GM23248 (cell line): ENCODE measurements around the gene SLC25A22. TPM values are rescaled to one million over a fixed set of nuclear protein-coding genes. Genes with fewer than 3 reads are reported as not detected.

ENCODE experiments used
- DNase-seq: peaks from one replicate; pipeline ENCODE4 v3.0.0-alpha.2; 2015
- H2AFZ ChIP-seq: fragments of 200-600 bp; sonication (generic); 2 replicates; pipeline ENCODE4 v1.6.1; 2016; ENCODE audit warnings: antibody characterized with exemption
- H3F3A ChIP-seq: fragments of 200-600 bp; sonication (generic); 2 replicates; pipeline ENCODE4 v1.6.1; 2016; ENCODE audit warnings: mild to moderate bottlenecking, antibody characterized with exemption, mixed run types; ENCODE audit not compliant: insufficient read depth
- H3K27ac ChIP-seq: fragments of 200-600 bp; sonication (generic); 2 replicates; pipeline ENCODE4 v1.5.1; 2016; ENCODE audit warnings: mild to moderate bottlenecking
- H3K27me3 ChIP-seq: fragments of 200-600 bp; sonication (generic); replicated peaks from 2 replicates; pipeline ENCODE4 v1.6.1; 2016; ENCODE audit warnings: mild to moderate bottlenecking; ENCODE audit not compliant: insufficient read depth
- H3K36me3 ChIP-seq: fragments of 200-600 bp; sonication (generic); 2 replicates; pipeline ENCODE4 v1.6.1; 2016; ENCODE audit warnings: low read depth, mild to moderate bottlenecking
- H3K4me1 ChIP-seq: fragments of 200-600 bp; sonication (generic); 2 replicates; pipeline ENCODE4 v1.6.1; 2016; ENCODE audit warnings: mild to moderate bottlenecking; ENCODE audit not compliant: insufficient read depth
- H3K4me2 ChIP-seq: fragments of 200-600 bp; sonication (generic); one replicate; pipeline ENCODE4 v1.6.1; 2016; ENCODE audit warnings: mild to moderate bottlenecking; ENCODE audit not compliant: unreplicated experiment
- H3K4me3 ChIP-seq: fragments of 200-600 bp; sonication (generic); 2 replicates; pipeline ENCODE4 v1.5.1; 2016; ENCODE audit warnings: mild to moderate bottlenecking
- H3K79me2 ChIP-seq: fragments of 200-600 bp; sonication (generic); 2 replicates; pipeline ENCODE4 v1.6.1; 2016; ENCODE audit warnings: mild to moderate bottlenecking; ENCODE audit not compliant: insufficient read depth
- H3K9ac ChIP-seq: fragments of 200-600 bp; sonication (generic); 2 replicates; pipeline ENCODE4 v1.6.1; 2016; ENCODE audit warnings: mild to moderate bottlenecking
- H3K9me2 ChIP-seq: fragments of 200-600 bp; sonication (generic); 2 replicates; pipeline ENCODE4 v1.6.1; 2016; ENCODE audit warnings: mixed run types, mild to moderate bottlenecking, moderate library complexity; ENCODE audit not compliant: insufficient read depth
- H3K9me3 ChIP-seq: fragments of 200-600 bp; sonication (generic); one replicate; pipeline ENCODE4 v1.6.1; 2017; ENCODE audit warnings: low read depth
- H4K20me1 ChIP-seq: fragments of 200-600 bp; sonication (generic); 2 replicates; pipeline ENCODE4 v1.6.0; 2016; ENCODE audit not compliant: insufficient read depth
- EZH2 ChIP-seq: fragments of 200-600 bp; sonication (generic); IDR thresholded peaks from 2 replicates; pipeline ENCODE4 v1.6.1; 2018; ENCODE audit warnings: antibody characterized with exemption, mild to moderate bottlenecking; ENCODE audit not compliant: insufficient read depth, poor library complexity, severe bottlenecking
- EZH2phosphoT487 ChIP-seq: fragments of 200-600 bp; sonication (generic); IDR thresholded peaks from 2 replicates; pipeline ENCODE4 v1.6.1; 2018; ENCODE audit warnings: antibody characterized with exemption, moderate library complexity, mild to moderate bottlenecking, low read depth; ENCODE audit not compliant: insufficient read depth
- WGBS, 2 experiments: methylation state at CpG; one replicate each; pipeline ENCODE4 v1.1.6; 2015 to 2017; ENCODE audit warnings: low lambda C conversion rate in 2 of 2, low coverage in 1 of 2; ENCODE audit errors: missing lambda C conversion rate in 2 of 2; 5-methylcytosine and 5-hydroxymethylcytosine counted together
- in situ Hi-C: fragments of 300-500 bp; cut with MboI; formaldehyde crosslinking; loops from 2 replicates; pipeline ENCODE4 v1.15.0; 2020
- polyA plus RNA-seq: library from polyadenylated mRNA; unstranded; fragments of >200 nt; fragmentation: Nextera tagmentation; extraction: Ambion mirVana; gene quantifications from 2 replicates; pipeline ENCODE4 v1.2.1, GENCODE V29; 2016
- total RNA-seq: library from RNA; depleted of rRNA; stranded (reverse); fragments of >200 nt; shearing (Covaris generic); gene quantifications from 2 replicates; pipeline ENCODE4 v1.2.3, GENCODE V29; 2014

SLC25A22 gene
- total and polyA plus RNA-seq, 2 experiments from 2014 or later, result 10.5 to 19.4 TPM

DNA sequence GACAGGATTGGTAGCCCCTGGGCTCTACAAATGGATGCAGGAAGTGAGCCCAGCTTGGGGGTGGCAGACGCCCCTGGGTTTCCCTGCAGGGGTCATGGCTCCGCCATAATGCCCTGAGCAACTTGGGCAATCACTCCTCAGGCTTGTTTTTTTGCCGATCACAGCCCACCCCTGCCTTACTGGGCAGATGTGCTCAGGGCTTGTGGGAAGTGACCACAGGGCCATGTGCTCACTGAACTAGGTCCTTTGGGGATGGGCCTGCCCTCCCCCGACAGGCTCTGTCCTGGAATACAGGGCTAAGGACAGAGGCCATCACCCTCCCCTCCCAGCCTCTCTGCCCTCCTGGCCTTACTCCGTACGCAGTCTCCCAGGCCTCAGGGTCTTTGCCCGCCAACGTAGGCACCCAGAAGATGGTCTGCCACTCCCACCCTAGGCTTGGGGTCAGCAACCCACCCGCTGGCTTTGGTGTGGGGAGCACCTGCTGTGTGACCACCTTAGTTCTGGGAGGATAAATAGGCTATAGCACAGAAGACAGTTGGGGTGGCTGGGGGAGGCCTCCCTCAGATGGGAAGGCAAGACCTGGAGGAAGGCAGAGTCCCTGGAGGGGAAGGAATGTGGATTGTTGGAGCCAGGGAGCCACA, 15.5 kb upstream of the SLC25A22 start:
- WGBS, 2 experiments, result 67 to 70% methylated on average over 9 of the region's 9 CpGs
- Histone ChIP-seq H4K20me1 (no peaks in the 10 kb centered on the region; the same call in 1 of the 2 replicates), H3K9me3 (no peaks in the 10 kb centered on the region), H2AFZ (no peak overlapping the region), H3K79me2 (peaks cover 43% of the 10 kb centered on the region), H3K9me2 (no peaks in the 10 kb centered on the region), H3K36me3 (peaks cover 19% of the 10 kb centered on the region), H3K9ac (no peak overlapping the region), H3F3A (peaks cover 37% of the 10 kb centered on the region), H3K27ac (no peak overlapping the region), H3K4me3 (no peak overlapping the region), H3K4me2 (no peak overlapping the region), H3K4me1 (peaks cover 15% of the 10 kb centered on the region), H3K27me3 (no peaks in the 10 kb centered on the region)
- TF ChIP-seq EZH2 (no peak), EZH2phosphoT487 (no peak)
- in situ Hi-C loops, result no loop called here
- DNase-seq, result no peak

DNA sequence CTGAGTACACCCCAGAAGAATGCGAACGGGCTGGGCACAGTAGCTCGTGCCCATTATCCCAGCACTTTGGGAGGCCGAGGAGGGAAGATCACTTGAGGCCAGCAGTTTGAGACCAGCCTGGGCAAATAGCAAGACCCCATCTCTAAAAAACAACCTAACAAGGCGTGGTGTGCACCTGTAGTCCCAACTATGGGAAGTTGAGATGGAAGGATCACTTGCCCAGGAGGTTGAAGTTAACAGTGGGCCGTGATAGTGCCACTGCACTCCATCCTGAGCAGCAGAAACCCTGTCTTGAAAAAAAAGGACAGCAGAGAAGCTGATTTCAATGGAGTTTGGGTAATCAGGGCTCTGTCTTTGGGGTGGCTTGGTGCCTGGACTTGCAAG, 15.0 kb upstream of the SLC25A22 start:
- peaks cover 19% of the 10 kb centered on the region for H3K36me3 ChIP-seq
- H4K20me1 ChIP-seq, result no peaks in the 10 kb centered on the region; the same call in 1 of the 2 replicates
- H3F3A ChIP-seq, result peaks cover 34% of the 10 kb centered on the region
- peaks cover 16% of the 10 kb centered on the region for H3K4me1 ChIP-seq
- 75 to 79% methylated on average over 6 of the region's 6 CpGs for WGBS, 2 experiments
- in situ Hi-C loops, result no loop called here
- H3K4me3 ChIP-seq, result no peak overlapping the region
- H3K27ac ChIP-seq, result no peak overlapping the region
- no peaks in the 10 kb centered on the region for H3K9me3 ChIP-seq
- no peak overlapping the region for H3K4me2 ChIP-seq
- no peak for DNase-seq
- H3K9ac ChIP-seq, result no peak overlapping the region
- no peak overlapping the region for H2AFZ ChIP-seq
- no peaks in the 10 kb centered on the region for H3K9me2 ChIP-seq
- no peaks in the 10 kb centered on the region for H3K27me3 ChIP-seq
- H3K79me2 ChIP-seq, result peaks cover 48% of the 10 kb centered on the region
- no peak for TF ChIP-seq EZH2phosphoT487
- TF ChIP-seq EZH2, result no peak

DNA sequence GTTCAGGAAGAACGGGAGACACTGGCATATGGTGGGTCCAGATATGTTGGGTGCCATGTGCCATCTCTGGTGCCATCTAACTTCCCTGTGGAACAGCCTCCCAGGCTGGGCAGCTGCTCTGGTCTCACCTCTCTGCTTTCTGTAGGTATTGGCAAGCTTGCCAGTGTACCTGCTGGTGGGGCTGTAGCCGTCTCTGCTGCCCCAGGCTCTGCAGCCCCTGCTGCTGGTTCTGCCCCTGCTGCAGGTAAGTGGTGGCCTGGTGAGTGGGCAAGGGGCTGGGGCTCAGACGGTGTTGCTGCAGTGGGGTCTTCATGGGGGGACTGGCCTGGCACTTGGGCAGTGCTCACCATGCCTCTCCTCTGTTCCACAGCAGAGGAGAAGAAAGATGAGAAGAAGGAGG, 14.3 kb upstream of the SLC25A22 start:
- no peak overlapping the region for H3K4me3 ChIP-seq
- no peak overlapping the region for H3K27ac ChIP-seq
- no peaks in the 10 kb centered on the region for H3K27me3 ChIP-seq
- in situ Hi-C loops, result no loop called here
- H2AFZ ChIP-seq, result no peak overlapping the region
- H3K4me2 ChIP-seq, result no peak overlapping the region
- H3K4me1 ChIP-seq, result peaks cover 20% of the 10 kb centered on the region
- peaks cover 19% of the 10 kb centered on the region for H3K36me3 ChIP-seq
- peak overlapping the region; percentile 95; the same call in 1 of the 2 replicates for H3K9ac ChIP-seq
- WGBS, 2 experiments, result 79 to 84% methylated on average over 3 of the region's 3 CpGs
- peaks cover 34% of the 10 kb centered on the region for H3F3A ChIP-seq
- no peak for DNase-seq
- no peaks in the 10 kb centered on the region; the same call in 1 of the 2 replicates for H4K20me1 ChIP-seq
- H3K79me2 ChIP-seq, result peaks cover 55% of the 10 kb centered on the region
- no peak for TF ChIP-seq EZH2phosphoT487
- no peak for TF ChIP-seq EZH2
- H3K9me3 ChIP-seq, result no peaks in the 10 kb centered on the region
- H3K9me2 ChIP-seq, result no peaks in the 10 kb centered on the region

GRCh38 chr11:811446-812245, 13.6 kb upstream of the SLC25A22 start:
- H3F3A ChIP-seq, result peaks cover 34% of the 10 kb centered on the region
- 69 to 70% methylated on average over 14 of the region's 14 CpGs for WGBS, 2 experiments
- peak overlapping the region; percentile 86 for H3K4me3 ChIP-seq
- H2AFZ ChIP-seq, result no peak overlapping the region
- H3K4me1 ChIP-seq, result peaks cover 20% of the 10 kb centered on the region
- DNase-seq, result peak; percentile 57
- peak overlapping the region; percentile 95 for H3K9ac ChIP-seq
- peaks cover 19% of the 10 kb centered on the region for H3K36me3 ChIP-seq
- TF ChIP-seq EZH2phosphoT487 (no peak), EZH2 (no peak)
- no peaks in the 10 kb centered on the region; the same call in 1 of the 2 replicates for H4K20me1 ChIP-seq
- H3K9me2 ChIP-seq, result no peaks in the 10 kb centered on the region
- H3K4me2 ChIP-seq, result peak overlapping the region; percentile 94
- in situ Hi-C loops, result no loop called here
- H3K9me3 ChIP-seq, result no peaks in the 10 kb centered on the region
- H3K27ac ChIP-seq, result peak overlapping the region; percentile 32; the same call in 1 of the 2 replicates
- no peaks in the 10 kb centered on the region for H3K27me3 ChIP-seq
- H3K79me2 ChIP-seq, result peaks cover 63% of the 10 kb centered on the region
